Esophagus (tissue), 2 donors: ENCODE data around the gene ELFN2. TPM values are rescaled to one million over a fixed set of nuclear protein-coding genes. Genes with fewer than 3 reads are reported as not detected.

Experiments used
- H3K27ac ChIP-seq, 2 donors: one replicate each; pipeline ENCODE4 v1.5.1; 2013; ENCODE audit warnings: low read depth in 2 of 2, mild to moderate bottlenecking in 2 of 2, inconsistent platforms in 1 of 2, low read length in 1 of 2, moderate library complexity in 1 of 2
- H3K27me3 ChIP-seq, 2 donors: one replicate each; pipeline ENCODE4 v1.6.1; 2013; ENCODE audit warnings: low read length in 2 of 2, control low read depth in 1 of 2, mild to moderate bottlenecking in 1 of 2; ENCODE audit not compliant: insufficient read depth in 2 of 2, control insufficient read depth in 1 of 2
- H3K36me3 ChIP-seq, 2 donors: one replicate each; pipeline ENCODE4 v1.6.1; 2013; ENCODE audit warnings: low read length in 1 of 2; ENCODE audit not compliant: control insufficient read depth in 2 of 2, insufficient read depth in 2 of 2
- H3K4me1 ChIP-seq, 2 donors: one replicate each; pipeline ENCODE4 v1.6.1; 2013; ENCODE audit warnings: low read length in 1 of 2; ENCODE audit not compliant: control insufficient read depth in 2 of 2, insufficient read depth in 2 of 2
- H3K4me3 ChIP-seq, 2 donors: one replicate each; pipeline ENCODE4 v1.5.1; 2013; ENCODE audit warnings: low read length in 2 of 2, mild to moderate bottlenecking in 2 of 2, low read depth in 1 of 2, moderate library complexity in 1 of 2
- H3K9me3 ChIP-seq, 2 donors: one replicate each; pipeline ENCODE4 v1.6.1; 2013; ENCODE audit warnings: mild to moderate bottlenecking in 2 of 2, low read depth in 1 of 2, low read length in 1 of 2, moderate library complexity in 1 of 2; ENCODE audit not compliant: control insufficient read depth in 2 of 2, insufficient read depth in 1 of 2
- WGBS, 2 donors: extraction: QIAGEN DNeasy Blood & Tissue Kit; methylation state at CpG; one replicate each; pipeline ENCODE4 v1.1.7; 2013; 5-methylcytosine and 5-hydroxymethylcytosine counted together
- polyA plus RNA-seq, 2 donors: library from polyadenylated mRNA; stranded (reverse); fragments of 200-250 nt; gene quantifications; one replicate each; pipeline ENCODE4 v1.2.3, GENCODE V29; 2013
- donor health status: healthy with polysubstance abuse.
- donor health status: Bipolar disorder and iron deficiency.

ELFN2 gene
- polyA plus RNA-seq, 2 donors, result 0.01 to 0.02 TPM

DNA sequence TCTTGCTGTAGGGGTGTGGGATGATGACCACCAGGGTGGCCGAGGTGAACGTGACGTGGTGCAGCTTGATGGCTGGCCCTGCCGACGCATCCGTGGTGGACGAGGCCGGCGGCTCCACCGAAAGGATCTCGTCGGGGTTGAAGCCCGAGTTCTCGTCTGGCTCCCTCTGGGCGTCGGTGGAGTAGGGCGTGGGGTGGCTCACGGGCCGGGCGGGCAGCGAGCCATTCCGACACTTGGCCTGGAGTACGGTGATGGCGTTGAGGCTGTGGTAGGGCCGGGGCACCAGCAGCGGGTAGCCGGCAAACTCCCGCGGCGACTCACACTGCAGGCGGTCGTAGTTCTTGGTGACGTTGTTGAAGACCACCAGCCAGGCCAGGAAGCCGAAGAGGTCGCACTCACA lies 52.7 kb downstream of the ELFN2 start:
- WGBS, 2 donors, result 92 to 94% methylated on average over 34 to 35 of the region's 35 CpGs

DNA sequence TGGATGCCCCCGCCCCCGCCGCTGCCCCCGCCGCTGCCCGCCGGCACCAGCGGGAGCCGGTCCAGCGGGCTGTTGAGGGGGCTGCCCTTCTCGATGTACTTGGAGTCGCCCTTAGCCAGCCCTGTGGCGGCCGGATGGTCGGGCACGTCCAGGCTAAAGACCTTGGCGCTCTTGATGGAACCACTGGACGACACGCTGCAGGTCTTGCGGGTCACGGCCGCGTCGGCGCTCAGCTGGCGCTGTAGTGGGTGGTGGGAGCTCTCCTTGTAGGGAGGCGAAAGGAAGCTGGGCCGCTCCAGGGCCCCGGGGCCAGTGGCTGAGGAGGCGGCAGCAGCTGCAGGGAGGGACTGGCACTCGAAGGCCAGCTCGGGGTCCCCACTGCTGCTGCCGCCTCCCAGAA lies 53.8 kb downstream of the ELFN2 start:
- Histone ChIP-seq H3K27ac (no peak overlapping the region), H3K4me3 (no peak overlapping the region), H3K36me3 (no peaks in the 10 kb centered on the region), H3K4me1 (no peaks in the 10 kb centered on the region), H3K9me3 (peaks cover 0 to 3% of the 10 kb centered on the region in 2 donors), H3K27me3 (no peaks in the 10 kb centered on the region)
- WGBS, 2 donors, result 90 to 93% methylated on average over 27 to 33 of the region's 33 CpGs

More for the DNA sequence above, 52.7 kb downstream of the ELFN2 start:
- Histone ChIP-seq H3K9me3 (peaks cover 0 to 3% of the 10 kb centered on the region in 2 donors), H3K4me1 (no peaks in the 10 kb centered on the region), H3K27ac (no peak overlapping the region), H3K36me3 (no peaks in the 10 kb centered on the region), H3K27me3 (no peaks in the 10 kb centered on the region), H3K4me3 (no peak overlapping the region)

DNA sequence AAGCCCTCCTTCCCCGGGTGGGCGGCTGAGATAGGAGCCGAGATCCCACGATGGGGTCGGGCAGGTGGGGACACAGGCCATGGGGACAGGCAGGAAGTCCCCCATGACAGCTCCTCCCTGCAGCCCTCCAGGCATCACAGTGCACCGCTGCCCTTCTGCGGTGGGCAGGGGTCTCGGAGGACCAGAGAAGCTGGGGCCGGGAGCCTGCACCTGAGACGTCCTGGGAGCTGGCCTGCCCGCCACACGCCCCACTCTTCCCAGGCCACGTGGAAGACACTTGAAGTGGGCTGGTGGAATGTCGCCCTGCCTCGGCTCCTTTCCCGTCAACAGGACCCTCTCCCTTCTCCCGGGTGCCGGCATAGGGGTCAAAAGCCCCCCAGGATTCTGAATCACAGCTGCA lies 55.4 kb downstream of the ELFN2 start:
- no peak overlapping the region for H3K27ac ChIP-seq

DNA sequence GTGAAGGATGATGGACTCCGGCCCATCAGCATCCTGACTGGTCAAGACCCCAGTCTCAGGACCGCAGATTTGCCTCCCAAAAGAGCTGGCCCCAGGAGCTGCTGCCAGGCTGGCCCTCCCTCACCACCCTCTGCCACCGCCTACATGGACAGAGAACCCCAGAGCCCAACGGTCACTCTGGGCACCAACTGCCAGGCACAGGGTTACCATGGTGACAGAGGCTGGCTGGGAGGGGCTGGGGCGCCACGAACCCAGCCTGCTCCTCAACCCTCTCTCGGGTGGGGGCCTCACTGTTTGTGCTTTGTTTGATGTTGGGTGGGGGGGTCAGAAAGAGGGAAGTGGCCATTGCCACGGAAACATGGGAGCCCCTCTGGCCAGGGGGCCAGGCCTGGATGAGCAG lies 55.8 kb downstream of the ELFN2 start:
- Histone ChIP-seq H3K9me3 (peaks cover 0 to 3% of the 10 kb centered on the region in 2 donors), H3K4me1 (no peaks in the 10 kb centered on the region), H3K27ac (no peak overlapping the region), H3K27me3 (no peaks in the 10 kb centered on the region), H3K36me3 (no peaks in the 10 kb centered on the region), H3K4me3 (no peak overlapping the region)
- WGBS, 2 donors, result 48 to 58% methylated on average over 8 of the region's 8 CpGs

More for the DNA sequence above, 55.4 kb downstream of the ELFN2 start:
- Histone ChIP-seq H3K36me3 (no peaks in the 10 kb centered on the region), H3K4me3 (no peak overlapping the region), H3K4me1 (no peaks in the 10 kb centered on the region), H3K9me3 (peaks cover 0 to 3% of the 10 kb centered on the region in 2 donors), H3K27me3 (no peaks in the 10 kb centered on the region)
- WGBS, 2 donors, result 73 to 75% methylated on average over 18 of the region's 18 CpGs

DNA sequence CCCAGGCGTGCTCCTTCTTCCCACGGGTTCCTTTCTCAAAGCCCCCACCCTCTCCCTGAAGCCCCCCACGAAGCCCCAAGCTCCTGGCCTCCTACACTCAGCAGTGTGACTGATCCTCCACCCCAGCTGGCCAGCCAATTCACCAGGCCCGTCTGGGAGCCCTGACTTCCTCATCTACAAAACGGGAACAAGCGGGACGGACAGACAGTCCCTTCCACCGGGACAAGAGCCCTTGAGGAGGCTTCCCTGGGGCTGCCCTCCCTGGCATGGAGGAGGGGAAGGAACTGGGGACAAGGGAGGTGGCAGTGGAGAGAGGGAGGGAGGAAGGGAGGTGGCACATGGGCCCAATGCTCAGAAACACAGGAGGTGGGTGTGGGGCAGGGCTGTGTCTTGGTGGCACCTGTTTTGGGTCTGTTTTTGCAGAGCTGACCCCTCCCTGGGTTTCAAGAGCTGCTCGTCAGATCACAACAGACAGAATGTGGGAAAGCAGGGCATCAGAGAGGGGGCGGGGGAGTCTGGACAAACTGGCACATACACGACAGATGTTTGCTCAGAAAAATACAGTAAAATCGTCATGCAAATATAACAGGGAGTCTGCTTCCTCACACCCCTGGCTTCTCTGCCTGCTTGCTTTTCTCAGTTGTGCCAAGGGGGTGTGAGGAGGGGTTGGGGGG lies 56.8 kb downstream of the ELFN2 start:
- no peaks in the 10 kb centered on the region for H3K36me3 ChIP-seq
- 56% methylated on average over 12 of the region's 12 CpGs for WGBS, 2 donors
- H3K27ac ChIP-seq, result no peak overlapping the region
- no peak overlapping the region for H3K4me3 ChIP-seq
- no peaks in the 10 kb centered on the region for H3K4me1 ChIP-seq
- H3K27me3 ChIP-seq, result no peaks in the 10 kb centered on the region
- peaks cover 0 to 3% of the 10 kb centered on the region in 2 donors for H3K9me3 ChIP-seq

DNA sequence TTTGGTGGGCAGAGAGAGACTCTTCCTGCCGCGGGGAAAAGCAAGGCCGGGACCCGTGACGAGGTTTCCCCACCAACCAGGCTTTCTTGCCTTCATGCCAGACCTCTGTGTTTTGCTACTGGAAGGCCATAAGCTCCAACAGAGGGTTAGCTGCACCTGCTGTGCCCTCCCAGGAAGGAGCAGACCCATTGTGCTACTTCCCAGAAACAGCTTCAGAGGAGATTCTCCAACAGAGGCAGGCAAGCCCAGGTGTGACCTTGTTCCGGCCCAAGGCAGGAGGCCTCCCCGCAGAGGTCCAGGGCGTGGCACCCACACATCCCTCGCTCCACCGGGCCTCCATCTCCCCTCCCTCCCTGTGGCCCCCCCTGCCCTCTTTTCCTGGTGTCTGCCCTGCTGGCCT lies 57.8 kb downstream of the ELFN2 start:
- peaks cover 0 to 3% of the 10 kb centered on the region in 2 donors for H3K9me3 ChIP-seq
- H3K27ac ChIP-seq, result no peak overlapping the region
- H3K36me3 ChIP-seq, result no peaks in the 10 kb centered on the region
- 72 to 73% methylated on average over 10 of the region's 10 CpGs for WGBS, 2 donors
- H3K4me1 ChIP-seq, result no peaks in the 10 kb centered on the region
- H3K27me3 ChIP-seq, result no peaks in the 10 kb centered on the region
- no peak overlapping the region for H3K4me3 ChIP-seq

DNA sequence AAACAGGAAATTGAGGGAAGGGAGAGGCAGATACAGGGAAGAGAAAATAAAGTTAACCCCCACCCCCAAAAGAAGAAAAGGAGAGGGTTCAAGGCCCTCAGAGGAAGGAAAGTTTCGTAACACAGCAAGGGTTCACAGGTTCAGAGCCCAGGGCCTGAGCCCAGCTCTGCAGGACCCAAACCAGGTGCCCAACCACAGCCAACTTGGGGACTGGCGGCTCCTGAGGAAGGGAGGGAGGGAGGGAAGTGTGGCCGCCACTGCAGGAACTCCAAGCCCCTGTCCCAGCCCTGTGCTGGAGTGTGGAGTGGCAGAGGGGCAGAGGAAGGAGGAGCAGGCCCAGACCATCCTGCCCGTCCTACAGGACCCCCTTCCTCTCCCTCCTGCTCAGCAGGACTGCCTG lies 59.2 kb downstream of the ELFN2 start:
- Histone ChIP-seq H3K27me3 (no peaks in the 10 kb centered on the region), H3K9me3 (no peaks in the 10 kb centered on the region), H3K36me3 (no peaks in the 10 kb centered on the region), H3K4me3 (no peak overlapping the region), H3K27ac (no peak overlapping the region), H3K4me1 (no peaks in the 10 kb centered on the region)
- WGBS, 2 donors, result 78 to 80% methylated on average over 3 to 4 of the region's 4 CpGs

DNA sequence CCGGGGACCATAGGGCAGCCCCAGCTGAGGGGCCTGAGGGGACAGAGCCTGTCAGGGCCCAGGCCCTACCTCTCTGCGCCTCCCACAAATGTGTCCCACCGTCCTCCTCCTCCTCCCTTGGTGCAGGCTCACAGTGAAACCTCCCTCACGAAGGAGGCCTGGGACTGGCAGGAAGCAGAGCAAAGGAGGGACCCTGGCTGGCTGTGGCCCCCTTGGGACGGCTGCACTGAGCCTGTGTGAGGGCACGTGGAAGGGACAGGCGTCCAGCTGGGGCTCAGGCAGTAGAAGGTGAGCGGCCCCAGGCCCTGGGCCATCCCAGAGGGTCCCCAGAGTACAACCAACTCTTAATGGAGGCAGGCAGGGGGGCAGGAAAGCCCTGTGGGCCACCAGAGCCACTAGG lies 60.7 kb downstream of the ELFN2 start:
- H3K4me1 ChIP-seq, result no peaks in the 10 kb centered on the region
- H3K27ac ChIP-seq, result no peak overlapping the region
- H3K4me3 ChIP-seq, result no peak overlapping the region
- no peaks in the 10 kb centered on the region for H3K27me3 ChIP-seq
- no peaks in the 10 kb centered on the region for H3K36me3 ChIP-seq
- 85 to 92% methylated on average over 8 of the region's 8 CpGs for WGBS, 2 donors
- H3K9me3 ChIP-seq, result no peaks in the 10 kb centered on the region

DNA sequence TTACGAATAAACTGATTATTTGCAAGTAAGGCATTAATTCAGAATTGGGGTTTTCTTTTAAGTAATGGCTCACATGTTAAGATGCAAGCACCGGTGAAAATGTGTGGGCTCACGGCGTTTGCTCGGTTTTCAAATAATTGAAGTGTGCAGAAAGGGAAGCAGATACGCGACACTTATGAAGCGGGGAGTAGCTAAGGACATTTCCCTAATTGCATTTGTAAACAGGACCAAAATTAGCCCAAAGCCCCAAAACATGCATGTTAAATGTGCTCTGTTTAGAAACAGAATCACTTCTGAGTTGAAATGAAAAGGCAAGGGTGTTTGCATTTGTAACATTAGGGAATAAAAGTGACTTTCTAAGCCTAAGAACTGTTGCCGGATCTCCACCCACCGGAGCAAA lies 61.3 kb downstream of the ELFN2 start:
- Histone ChIP-seq H3K27ac (no peak overlapping the region), H3K4me1 (no peaks in the 10 kb centered on the region), H3K36me3 (no peaks in the 10 kb centered on the region), H3K27me3 (no peaks in the 10 kb centered on the region), H3K9me3 (no peaks in the 10 kb centered on the region), H3K4me3 (no peak overlapping the region)
- WGBS, 2 donors, result 85 to 87% methylated on average over 10 of the region's 10 CpGs

DNA sequence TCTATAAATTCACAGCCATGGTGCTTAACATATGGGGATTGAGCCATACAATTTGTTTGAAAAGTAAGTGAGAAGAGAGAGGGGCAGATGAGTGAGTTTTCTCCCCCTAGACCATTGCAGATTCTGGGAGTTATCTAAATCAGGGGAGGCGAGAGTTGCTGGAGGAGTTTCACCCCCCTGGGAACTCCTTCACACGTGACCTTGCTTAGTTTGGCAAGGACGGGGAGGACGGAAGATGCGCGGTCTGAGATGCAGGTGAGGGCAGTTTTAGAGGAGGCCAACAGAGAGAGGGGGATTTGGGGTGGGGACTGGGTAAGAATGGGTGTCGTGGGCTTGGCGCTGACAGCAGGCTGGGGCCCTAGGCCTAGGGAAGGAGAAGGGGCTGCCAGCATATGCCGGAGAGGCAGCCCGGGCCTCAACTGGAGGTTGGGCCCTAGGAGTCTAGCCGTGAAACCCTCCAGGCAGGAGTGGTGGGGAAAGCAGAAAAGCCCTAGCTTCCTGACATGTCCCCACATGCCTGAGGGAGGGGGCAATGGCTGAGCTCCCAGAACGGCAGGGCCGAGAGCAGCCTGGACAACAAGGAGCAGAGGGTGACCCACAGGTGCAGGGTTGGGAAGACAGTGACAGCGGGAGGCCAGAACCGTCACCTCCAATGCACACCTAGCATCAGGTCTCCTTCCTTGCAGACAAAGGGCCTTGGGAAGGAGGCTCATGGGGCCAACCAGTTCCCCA lies 63.9 kb downstream of the ELFN2 start:
- Histone ChIP-seq H3K27me3 (no peaks in the 10 kb centered on the region), H3K27ac (no peak overlapping the region), H3K4me3 (no peak overlapping the region), H3K4me1 (no peaks in the 10 kb centered on the region), H3K36me3 (no peaks in the 10 kb centered on the region), H3K9me3 (no peaks in the 10 kb centered on the region)
- 69 to 76% methylated on average over 15 of the region's 15 CpGs for WGBS, 2 donors
